OCI-LY7 (cell line): ENCODE measurements around the gene ITGB8. TPM values are rescaled to one million over a fixed set of nuclear protein-coding genes. Genes with fewer than 3 reads are reported as not detected.

Source experiments
- BruUV-seq: library from RNA; stranded (reverse); fragments of 400-500 nt; replicated peaks from 2 replicates; lab custom pipeline; 2021; lab: Mats Ljungman, UMichigan
- CTCF ChIA-PET: fragments of 300-600 bp; sonication (Branson Sonifier 250); formaldehyde crosslinking; loops from one replicate; lab custom pipeline; 2022; ENCODE audit warnings: antibody characterized with exemption; ENCODE audit not compliant: unreplicated experiment; lab: Charles Lee
- POLR2A ChIA-PET: fragments of 300-600 bp; sonication (Branson Sonifier 250); formaldehyde crosslinking; loops from one replicate; lab custom pipeline; 2022; ENCODE audit warnings: antibody characterized with exemption; lab: Charles Lee
- DNase-seq: peaks from one replicate; pipeline ENCODE4 v3.0.0-alpha.2; 2015; ENCODE audit warnings: low spot score
- H2AFZ ChIP-seq: fragments of 200-600 bp; sonication (generic), shearing (Covaris generic); 2 replicates; pipeline ENCODE4 v1.6.1; 2014; ENCODE audit warnings: mild to moderate bottlenecking, antibody characterized with exemption, low read length, moderate library complexity
- H3K27ac ChIP-seq: fragments of 200-600 bp; sonication (generic); 2 replicates; pipeline ENCODE4 v1.5.1; 2014; ENCODE audit warnings: mixed run types, low read depth, mild to moderate bottlenecking, moderate library complexity, low read length, inconsistent platforms; ENCODE audit not compliant: poor library complexity, severe bottlenecking
- H3K36me3 ChIP-seq: fragments of 200-600 bp; sonication (generic); 2 replicates; pipeline ENCODE4 v1.6.1; 2014; ENCODE audit warnings: mild to moderate bottlenecking, antibody characterized with exemption, low read length, moderate library complexity, mixed read lengths; ENCODE audit not compliant: insufficient read depth
- H3K4me1 ChIP-seq: fragments of 200-600 bp; sonication (generic); 2 replicates; pipeline ENCODE4 v1.5.1; 2014; ENCODE audit warnings: mild to moderate bottlenecking, low read length; ENCODE audit not compliant: insufficient read depth, poor library complexity, severe bottlenecking
- H3K4me2 ChIP-seq: fragments of 200-600 bp; sonication (generic); 2 replicates; pipeline ENCODE4 v1.6.1; 2014; ENCODE audit warnings: mild to moderate bottlenecking, low read length
- H3K4me3 ChIP-seq: fragments of 200-600 bp; sonication (generic); 2 replicates; pipeline ENCODE4 v1.5.1; 2014; ENCODE audit warnings: mild to moderate bottlenecking, low read depth, low read length; ENCODE audit not compliant: poor library complexity, severe bottlenecking
- H3K79me2 ChIP-seq: fragments of 200-600 bp; sonication (generic); 2 replicates; pipeline ENCODE4 v1.6.1; 2016; ENCODE audit warnings: low read depth, mild to moderate bottlenecking, low read length, moderate library complexity, mixed read lengths; ENCODE audit not compliant: insufficient read depth
- H3K9me2 ChIP-seq: fragments of 200-600 bp; sonication (generic); 2 replicates; pipeline ENCODE4 v1.6.1; 2016; ENCODE audit warnings: mild to moderate bottlenecking, low read length, mixed read lengths; ENCODE audit not compliant: insufficient read depth
- H3K9me3 ChIP-seq: fragments of 200-600 bp; sonication (generic); 2 replicates; pipeline ENCODE4 v1.6.1; 2014; ENCODE audit warnings: mild to moderate bottlenecking, mixed run types, low read length, mixed read lengths
- H4K20me1 ChIP-seq: fragments of 200-600 bp; sonication (generic); 2 replicates; pipeline ENCODE4 v1.6.1; 2014; ENCODE audit warnings: mild to moderate bottlenecking, antibody characterized with exemption, low read length, moderate library complexity, mixed read lengths; ENCODE audit not compliant: insufficient read depth
- CTCF ChIP-seq: fragments of 200-600 bp; sonication (generic); conservative IDR thresholded peaks from 2 replicates; pipeline ENCODE4 v1.5.1; 2014; ENCODE audit warnings: mild to moderate bottlenecking, antibody characterized with exemption, low read length, moderate library complexity, mixed read lengths
- EZH2phosphoT487 ChIP-seq: fragments of 200-600 bp; sonication (generic); IDR thresholded peaks from 2 replicates; pipeline ENCODE4 v1.6.1; 2018; ENCODE audit warnings: low read depth, borderline replicate concordance, mild to moderate bottlenecking, mixed run types, antibody characterized with exemption, low read length, moderate library complexity, mixed read lengths
- intact Hi-C: fragments of 100-400 bp; cut with micrococcal nuclease; formaldehyde crosslinking; loops from one replicate; pipeline ENCODE4 v1.10.0; 2022; ENCODE audit not compliant: unreplicated experiment
- total RNA-seq, 2 experiments: library from RNA; depleted of rRNA in 1 of 2; stranded (reverse); fragments of >200 nt in 1 of 2; shearing (Covaris generic) in 1 of 2; gene quantifications; 2 replicates each; pipeline ENCODE4 v1.2.3, GENCODE V29; 2014 to 2022

The ITGB8 gene
- total RNA-seq, 2 experiments from 2014 or later = not detected

DNA sequence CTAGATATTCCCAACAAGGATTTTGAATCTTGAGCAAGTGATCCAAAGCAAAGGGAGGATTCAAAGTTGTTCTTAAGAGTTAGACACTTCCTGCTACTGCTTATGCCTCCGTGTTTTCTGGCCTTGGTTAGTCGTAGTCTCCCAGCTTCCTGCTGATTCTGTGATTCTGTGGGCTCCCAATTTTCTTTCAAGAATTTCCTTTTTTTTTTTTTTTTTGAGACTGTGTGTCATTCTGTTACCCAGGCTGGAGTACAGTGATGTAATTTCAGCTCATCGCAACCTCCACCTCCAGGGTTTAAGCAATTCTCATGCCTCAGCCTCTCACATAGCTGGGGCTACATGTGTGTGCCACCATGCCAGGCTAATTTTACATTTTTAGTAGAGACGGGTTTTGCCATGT is 4.4 kb upstream of the ITGB8 start:
- H3K9me3 ChIP-seq = no peaks in the 10 kb centered on the region
- BruUV-seq = no TSS peak
- H4K20me1 ChIP-seq = no peaks in the 10 kb centered on the region
- intact Hi-C loops = no loop called here
- H3K4me3 ChIP-seq = no peak overlapping the region
- no peaks in the 10 kb centered on the region for H3K79me2 ChIP-seq
- no peak for DNase-seq
- no peak overlapping the region for H3K4me2 ChIP-seq
- CTCF ChIA-PET = no interaction called here
- no peaks in the 10 kb centered on the region for H3K36me3 ChIP-seq
- H3K4me1 ChIP-seq = peaks cover 10% of the 10 kb centered on the region
- H3K27ac ChIP-seq = no peak overlapping the region
- POLR2A ChIA-PET = interaction anchor here (0.8 kb wide), 1 partner anchor 16 kb away, joined by 3 read pairs; no protein-coding TSS in a partner anchor
- no peak overlapping the region for H2AFZ ChIP-seq
- no peaks in the 10 kb centered on the region for H3K9me2 ChIP-seq
- TF ChIP-seq EZH2phosphoT487 = no peak
- no peak for TF ChIP-seq CTCF

DNA sequence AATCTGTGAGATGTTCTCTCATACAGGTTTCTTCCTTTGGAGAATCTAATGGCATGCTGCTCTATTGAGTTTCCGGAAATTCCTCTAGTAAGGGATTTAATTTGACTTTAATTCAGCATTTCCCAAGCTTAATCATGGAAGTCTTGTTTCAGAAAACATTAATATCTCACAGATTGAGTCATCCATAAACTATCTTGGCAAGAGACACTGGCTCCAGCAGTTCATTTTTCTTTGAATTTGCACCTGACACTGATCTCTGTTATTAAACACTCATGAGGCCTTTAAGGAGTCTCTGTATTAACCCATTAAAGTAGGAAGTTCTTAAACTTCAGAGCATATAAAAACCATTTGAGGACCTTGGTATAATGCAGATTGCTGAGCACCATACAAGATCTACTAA is 3.6 kb upstream of the ITGB8 start:
- H3K9me2 ChIP-seq = no peaks in the 10 kb centered on the region
- intact Hi-C loops = no loop called here

More for the DNA sequence above, 3.6 kb upstream of the ITGB8 start:
- no peak overlapping the region for H3K27ac ChIP-seq
- no peaks in the 10 kb centered on the region for H3K9me3 ChIP-seq
- BruUV-seq = no TSS peak
- H3K4me3 ChIP-seq = no peak overlapping the region
- CTCF ChIA-PET = no interaction called here
- H2AFZ ChIP-seq = no peak overlapping the region
- no peak for TF ChIP-seq CTCF
- no peak for TF ChIP-seq EZH2phosphoT487
- POLR2A ChIA-PET = interaction anchor here (0.8 kb wide), 1 partner anchor 16 kb away, joined by 3 read pairs; no protein-coding TSS in a partner anchor
- no peak overlapping the region for H3K4me2 ChIP-seq
- peaks cover 10% of the 10 kb centered on the region for H3K4me1 ChIP-seq
- DNase-seq = no peak
- no peaks in the 10 kb centered on the region for H3K36me3 ChIP-seq
- H4K20me1 ChIP-seq = no peaks in the 10 kb centered on the region
- H3K79me2 ChIP-seq = no peaks in the 10 kb centered on the region
